Omental fat pad (tissue), 4 donors: ENCODE measurements around the gene ESPL1. TPM values are rescaled to one million over a fixed set of nuclear protein-coding genes. Genes with fewer than 3 reads are reported as not detected.

Source experiments
- ATAC-seq: fragments of 150-250 bp; one replicate; pipeline ENCODE4 v1.9.1; 2016; ENCODE audit warnings: mild to moderate bottlenecking, moderate library complexity; ENCODE audit not compliant: low FRiP score
- DNase-seq: peaks from one replicate; pipeline ENCODE4 v3.0.0-alpha.2; 2019; ENCODE audit warnings: low spot score
- total RNA-seq, 4 donors: library from RNA; depleted of rRNA; stranded (reverse); fragments of >200 nt; gene quantifications; one replicate each; pipeline ENCODE4 v1.1.0, GENCODE V29; 2016
- TF ChIP-seq, protein P1 (sequence below), 3 donors: fragments of 450-650 bp; IDR thresholded peaks; one replicate each; pipeline ENCODE4 v1.5.1; 2016 to 2017; ENCODE audit warnings: antibody characterized with exemption in 3 of 3, mild to moderate bottlenecking in 3 of 3, moderate library complexity in 2 of 3

ESPL1 gene
- total RNA-seq, 4 donors from 2014 or later, result 0.63 to 2.0 (median 0.90) TPM

DNA sequence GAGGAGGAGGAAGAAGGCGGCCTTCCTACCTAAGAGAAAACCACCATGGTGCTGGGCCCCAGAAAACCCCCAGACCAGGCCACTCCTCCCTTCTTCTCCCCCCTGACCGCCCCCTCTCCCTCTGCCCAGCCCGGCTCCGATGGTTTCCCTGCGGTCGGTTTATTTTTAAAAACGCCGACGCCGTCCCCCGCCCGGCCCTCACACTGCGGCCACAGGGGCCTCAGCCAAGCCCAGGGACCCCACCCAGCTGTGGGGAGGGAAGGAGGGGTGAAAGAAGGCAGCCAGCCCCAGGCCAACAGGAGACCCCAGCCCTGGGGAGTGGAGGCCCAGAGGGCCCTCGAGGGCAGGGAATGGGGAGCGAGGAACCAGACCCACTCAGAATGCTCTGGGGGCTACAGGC, 64.6 kb downstream of the ESPL1 start:
- ATAC-seq (no peak), DNase-seq (no peak)
- TF ChIP-seq, protein P1, sequence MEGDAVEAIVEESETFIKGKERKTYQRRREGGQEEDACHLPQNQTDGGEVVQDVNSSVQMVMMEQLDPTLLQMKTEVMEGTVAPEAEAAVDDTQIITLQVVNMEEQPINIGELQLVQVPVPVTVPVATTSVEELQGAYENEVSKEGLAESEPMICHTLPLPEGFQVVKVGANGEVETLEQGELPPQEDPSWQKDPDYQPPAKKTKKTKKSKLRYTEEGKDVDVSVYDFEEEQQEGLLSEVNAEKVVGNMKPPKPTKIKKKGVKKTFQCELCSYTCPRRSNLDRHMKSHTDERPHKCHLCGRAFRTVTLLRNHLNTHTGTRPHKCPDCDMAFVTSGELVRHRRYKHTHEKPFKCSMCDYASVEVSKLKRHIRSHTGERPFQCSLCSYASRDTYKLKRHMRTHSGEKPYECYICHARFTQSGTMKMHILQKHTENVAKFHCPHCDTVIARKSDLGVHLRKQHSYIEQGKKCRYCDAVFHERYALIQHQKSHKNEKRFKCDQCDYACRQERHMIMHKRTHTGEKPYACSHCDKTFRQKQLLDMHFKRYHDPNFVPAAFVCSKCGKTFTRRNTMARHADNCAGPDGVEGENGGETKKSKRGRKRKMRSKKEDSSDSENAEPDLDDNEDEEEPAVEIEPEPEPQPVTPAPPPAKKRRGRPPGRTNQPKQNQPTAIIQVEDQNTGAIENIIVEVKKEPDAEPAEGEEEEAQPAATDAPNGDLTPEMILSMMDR (IDR thresholded peaks at IDR 0.05), result no peak

DNA sequence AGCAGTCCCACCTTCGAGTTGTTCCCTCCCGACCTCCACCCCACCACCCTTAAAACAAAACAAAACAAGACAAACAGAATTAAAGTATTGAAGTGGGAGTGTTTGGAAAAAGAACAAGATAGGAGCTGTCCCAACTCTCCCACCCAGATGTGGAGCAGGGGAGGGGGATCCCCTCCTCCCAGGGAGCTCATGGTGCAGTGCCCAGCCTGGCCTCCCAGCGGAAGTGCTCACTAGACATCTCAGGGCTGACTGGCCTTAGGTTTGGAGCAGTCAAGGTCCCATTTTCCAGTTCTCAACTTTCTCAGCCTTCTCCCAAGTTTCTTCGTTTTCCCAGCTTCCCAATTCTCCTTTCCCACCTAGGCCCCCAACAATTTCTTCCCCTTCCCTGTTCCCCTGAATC, 65.2 kb downstream of the ESPL1 start:
- TF ChIP-seq, protein P1 (IDR thresholded peaks at IDR 0.05), result no peak
- no peak for DNase-seq
- ATAC-seq, result no peak

DNA sequence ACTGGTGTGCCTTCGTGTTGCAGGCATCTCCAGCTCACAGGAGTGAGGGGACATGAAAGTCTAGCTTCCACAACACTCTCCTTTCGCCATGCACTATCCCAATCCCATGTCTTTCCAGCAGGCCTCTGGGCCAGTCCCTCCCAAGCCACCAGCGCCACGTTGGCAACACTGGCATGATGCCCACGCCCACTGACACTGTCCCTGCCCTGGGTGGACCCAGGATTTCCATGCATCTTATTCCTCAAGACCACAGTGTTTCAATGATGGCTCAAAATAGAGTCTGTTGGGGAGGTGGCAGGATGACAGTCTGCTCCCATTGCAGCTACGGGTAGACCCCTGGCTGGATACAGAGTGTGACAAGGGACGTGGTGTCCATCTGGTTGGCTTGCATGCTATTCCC, 65.7 kb downstream of the ESPL1 start:
- TF ChIP-seq, protein P1 (IDR thresholded peaks at IDR 0.05), result no peak
- ATAC-seq, result no peak

DNA sequence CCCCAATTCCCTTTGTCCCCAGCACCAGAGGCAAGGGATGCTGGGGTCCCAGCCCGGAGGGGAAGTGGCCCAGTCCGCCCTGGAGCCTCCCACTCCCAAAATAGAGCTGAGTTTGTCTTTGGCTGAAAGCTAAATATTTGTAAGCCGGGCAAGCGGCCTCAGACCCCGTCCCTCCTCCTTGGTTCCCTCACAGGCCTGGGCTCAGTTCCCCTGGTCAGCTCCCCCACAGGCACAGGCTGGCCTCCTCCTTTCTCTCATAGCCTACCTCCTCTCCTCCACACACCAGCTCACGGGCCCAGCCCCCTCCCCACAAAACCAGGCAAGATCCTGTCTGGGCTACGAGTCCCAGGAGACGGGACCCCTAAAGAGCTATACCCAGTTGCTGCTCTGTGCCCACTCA, 66.7 kb downstream of the ESPL1 start:
- TF ChIP-seq, protein P1 (IDR thresholded peaks at IDR 0.05), result no peak
- ATAC-seq (no peak), DNase-seq (no peak)

More for the DNA sequence above, 65.7 kb downstream of the ESPL1 start:
- no peak for DNase-seq

DNA sequence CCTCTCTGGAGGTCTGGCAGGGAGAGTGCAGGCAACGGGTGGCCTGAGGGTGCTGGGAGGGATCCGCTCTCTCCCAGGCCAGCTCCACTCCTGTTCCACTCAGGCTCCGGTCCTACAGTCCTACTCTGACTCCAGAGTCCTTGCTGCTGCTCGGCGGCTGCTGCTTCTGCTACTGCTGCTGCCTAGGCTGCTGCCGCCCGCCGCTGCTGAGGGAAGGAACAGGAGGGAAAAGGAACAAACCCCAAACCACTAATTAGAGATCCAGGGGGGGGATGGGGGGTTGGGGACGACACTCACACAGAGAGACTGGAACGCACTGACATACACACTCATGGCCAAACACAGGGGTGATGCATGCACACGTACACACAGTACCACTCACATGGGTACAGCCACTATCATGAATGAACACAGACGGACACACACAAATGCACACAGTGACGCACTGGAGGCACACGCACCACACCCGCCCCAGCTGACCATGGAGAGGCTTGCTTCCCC, 68.1 kb downstream of the ESPL1 start, which contains the start of gene SP7:
SP7 (minus strand) TSS at position 174 of the 501 bp plus-strand sequence. CDS start 708 bp downstream, outside the sequence.
- DNase-seq (no peak), ATAC-seq (no peak)
- TF ChIP-seq, protein P1 (IDR thresholded peaks at IDR 0.05), result no peak

DNA sequence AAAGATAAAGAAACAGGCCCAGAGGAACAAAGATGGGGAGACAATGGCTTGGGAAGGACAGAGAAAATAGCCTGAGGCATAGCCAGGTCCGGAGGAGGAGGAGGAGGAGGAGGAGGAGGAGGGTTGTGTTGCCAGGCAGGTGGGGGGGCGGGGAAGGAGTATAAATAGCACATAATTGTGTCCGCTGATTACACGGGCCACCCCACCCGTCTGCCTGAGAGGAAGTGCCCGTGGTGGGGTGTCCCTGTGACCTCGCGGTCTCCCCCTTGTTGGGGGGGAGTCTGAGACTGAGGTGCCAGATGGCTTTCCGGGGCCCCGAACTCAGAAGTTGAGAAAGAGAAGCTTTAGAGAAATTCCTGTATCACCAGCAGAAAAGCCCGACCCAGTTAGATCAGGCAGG, 69.9 kb downstream of the ESPL1 start:
- no peak for DNase-seq
- no peak for ATAC-seq
- TF ChIP-seq, protein P1 (IDR thresholded peaks at IDR 0.05), result no peak

DNA sequence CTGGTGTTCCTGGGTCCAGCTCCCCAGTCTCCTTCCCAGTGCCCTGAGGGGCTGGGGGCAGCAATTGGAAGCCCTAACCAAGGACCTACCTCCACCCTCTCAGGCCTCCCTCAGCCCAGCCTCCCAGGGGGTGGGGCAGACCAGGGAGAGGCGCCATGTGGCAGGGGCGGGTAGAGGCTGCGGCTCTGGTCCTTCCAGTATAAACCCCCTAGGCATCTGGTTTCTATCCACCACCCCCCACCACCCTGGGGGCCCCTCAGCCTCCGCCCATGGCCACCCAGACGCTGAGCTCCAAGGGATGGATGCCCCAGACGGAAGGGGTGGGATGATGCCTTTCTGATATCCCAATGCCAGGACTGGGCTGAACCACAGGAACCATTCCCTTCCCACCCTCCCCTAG, 70.8 kb downstream of the ESPL1 start:
- no peak for ATAC-seq

More for the DNA sequence above, 70.8 kb downstream of the ESPL1 start:
- DNase-seq, result no peak
- TF ChIP-seq, protein P1 (IDR thresholded peaks at IDR 0.05), result no peak
